GM19238 (cell line): Measurements from ENCODE around the gene GLYATL2.

Experiments used
- DNase-seq: peaks from one replicate; pipeline ENCODE4 v3.0.0; 2011; ENCODE audit warnings: low spot score; ENCODE audit not compliant: insufficient read length

Gene GLYATL2, protein sequence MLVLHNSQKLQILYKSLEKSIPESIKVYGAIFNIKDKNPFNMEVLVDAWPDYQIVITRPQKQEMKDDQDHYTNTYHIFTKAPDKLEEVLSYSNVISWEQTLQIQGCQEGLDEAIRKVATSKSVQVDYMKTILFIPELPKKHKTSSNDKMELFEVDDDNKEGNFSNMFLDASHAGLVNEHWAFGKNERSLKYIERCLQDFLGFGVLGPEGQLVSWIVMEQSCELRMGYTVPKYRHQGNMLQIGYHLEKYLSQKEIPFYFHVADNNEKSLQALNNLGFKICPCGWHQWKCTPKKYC

DNA sequence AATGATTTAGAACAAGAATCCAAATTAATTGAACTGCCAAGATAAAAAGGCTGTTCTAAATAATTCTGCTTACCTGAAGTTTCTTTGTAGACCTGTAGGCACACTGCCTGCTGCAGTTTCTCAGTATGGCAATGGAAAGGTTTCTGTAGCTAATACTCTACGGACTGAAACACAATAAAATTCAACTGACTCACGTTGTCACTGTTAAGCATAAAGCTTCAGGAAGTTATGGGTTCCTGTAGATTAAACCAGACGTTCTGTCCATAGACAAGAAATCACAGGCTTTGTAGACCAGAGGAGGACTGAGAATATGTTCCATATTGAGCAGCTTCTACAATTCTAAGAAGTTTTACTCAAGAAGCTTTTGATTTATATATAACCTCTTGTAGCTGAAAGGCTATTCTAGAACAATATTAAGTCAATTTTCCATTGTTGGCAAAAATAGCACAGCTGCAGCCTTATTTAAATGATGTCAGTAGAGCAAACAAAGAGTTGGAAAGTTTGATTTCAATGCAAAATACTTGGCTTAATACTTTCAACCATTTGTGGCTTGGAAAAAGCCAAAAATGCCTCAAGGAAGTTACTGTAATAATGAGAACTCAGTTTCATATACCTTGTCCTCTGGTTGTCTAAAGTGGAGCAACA, at the start of gene GLYATL2:
Gene GLYATL2, minus strand, starts transcription at position 344 of the 645 bp plus-strand sequence. CDS start 5,092 bp downstream, outside the sequence.
- DNase-seq, result no peak

DNA sequence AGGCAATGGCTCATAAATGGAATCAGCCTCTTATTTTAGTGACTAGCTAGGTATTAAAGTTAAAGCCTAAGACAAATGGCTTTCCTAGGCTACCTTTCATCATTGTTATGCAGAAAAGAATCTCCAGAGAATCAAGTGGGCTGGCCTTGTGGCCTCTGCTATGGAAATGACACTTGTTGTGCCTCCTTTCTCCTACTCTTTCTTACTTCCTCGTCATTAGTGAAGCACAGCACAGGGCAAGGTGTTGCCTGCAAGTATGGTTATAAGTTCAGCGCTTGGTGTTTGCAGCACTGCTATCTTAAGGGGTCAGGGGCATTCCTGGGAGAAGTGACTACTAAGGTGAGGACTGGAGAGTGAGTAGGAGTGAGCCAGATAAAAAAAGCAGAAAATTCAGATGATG, 49.4 kb upstream of the GLYATL2 start:
- DNase-seq, result no peak

DNA sequence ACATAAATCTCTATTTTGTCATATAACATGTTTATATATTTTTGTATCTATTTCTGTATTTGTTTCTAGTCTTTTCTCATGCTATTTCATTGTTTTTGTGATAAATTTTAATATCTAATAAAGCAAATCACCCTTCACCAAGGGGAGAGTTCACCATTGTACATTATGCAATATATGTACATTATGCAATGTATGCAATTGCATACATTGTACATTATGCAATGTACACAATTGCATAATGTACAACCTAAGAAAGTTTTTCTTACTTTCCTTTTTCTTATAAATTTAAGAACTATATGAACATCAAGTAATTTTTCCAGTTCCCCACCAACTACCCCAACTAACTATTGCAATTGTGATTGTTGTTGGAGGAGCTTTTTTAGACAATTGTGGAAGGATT, 44.1 kb upstream of the GLYATL2 start:
- DNase-seq, result no peak

DNA sequence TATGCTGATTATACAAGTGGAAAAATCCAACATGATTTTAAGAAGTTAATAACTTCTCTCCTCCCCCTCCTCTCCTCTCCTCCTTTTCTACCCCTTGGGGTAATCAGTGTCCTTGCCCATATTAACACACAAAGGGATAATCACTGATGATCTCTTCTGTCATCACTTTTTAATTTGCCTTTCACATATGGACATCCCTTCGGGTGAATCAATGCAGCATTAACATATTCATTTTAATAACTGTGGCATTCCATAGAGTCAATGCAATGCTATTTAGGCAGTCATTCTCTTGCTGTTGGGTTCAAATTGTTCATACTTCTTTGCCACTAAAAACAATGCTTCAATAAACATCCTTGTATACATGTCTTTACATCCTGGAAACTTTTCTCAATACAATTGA, 42.9 kb upstream of the GLYATL2 start:
- no peak for DNase-seq

DNA sequence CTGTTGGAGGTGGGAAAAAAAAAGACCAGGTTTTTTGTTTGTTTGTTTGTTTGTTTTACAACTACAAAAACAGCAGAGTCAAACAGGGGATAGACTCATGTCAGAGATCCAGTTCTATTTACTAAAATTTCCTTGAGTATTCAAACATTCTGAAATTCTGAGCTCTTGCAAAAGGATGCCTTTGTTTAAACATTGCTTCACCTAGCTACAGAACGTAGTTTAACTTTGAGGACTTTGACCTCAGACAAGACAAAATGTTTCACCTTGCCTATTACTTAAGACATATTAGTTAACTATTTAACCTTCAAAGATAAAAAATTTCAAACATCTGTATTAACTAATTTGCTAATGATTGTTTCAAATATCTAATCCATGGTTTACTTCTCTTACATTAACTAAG, 36.1 kb upstream of the GLYATL2 start:
- no peak for DNase-seq

DNA sequence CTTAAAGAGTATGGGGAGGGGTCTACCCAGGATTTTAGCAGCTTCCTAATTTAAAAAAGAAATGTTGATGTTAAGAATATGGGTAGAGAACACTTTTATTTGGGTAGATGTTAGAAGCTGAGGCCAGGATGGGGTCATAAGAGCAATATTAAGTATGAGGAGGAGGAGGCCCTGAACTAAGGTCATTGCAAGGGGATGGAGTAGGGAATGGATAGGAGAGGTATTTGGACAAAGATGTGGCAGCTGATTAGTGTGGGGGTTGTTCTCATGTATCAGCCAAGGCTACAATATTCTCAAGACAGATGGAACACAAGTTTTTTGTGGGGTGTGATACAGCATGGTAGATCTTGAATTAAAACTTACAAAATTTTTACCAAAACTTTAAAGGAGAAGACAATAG, 35.7 kb upstream of the GLYATL2 start:
- DNase-seq, result no peak

DNA sequence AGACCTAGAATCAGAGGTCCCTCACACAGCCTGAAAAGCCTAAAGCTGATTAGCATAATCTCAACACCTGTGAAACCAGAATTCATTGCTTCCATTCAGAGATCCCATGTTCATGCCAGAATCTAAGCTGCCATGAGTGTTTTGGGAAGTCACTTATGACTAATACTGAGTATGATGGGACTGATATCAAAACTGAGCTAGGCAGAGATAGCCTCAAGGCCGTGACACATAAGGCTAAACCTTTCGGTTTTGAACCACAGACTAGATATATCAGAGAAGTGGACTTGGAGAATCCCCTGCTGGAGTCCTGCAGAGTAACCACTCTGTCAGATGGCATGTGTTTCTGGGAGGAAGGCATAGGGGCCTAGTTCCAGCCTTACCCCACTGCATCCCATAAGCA, 23.1 kb upstream of the GLYATL2 start:
- DNase-seq, result no peak

DNA sequence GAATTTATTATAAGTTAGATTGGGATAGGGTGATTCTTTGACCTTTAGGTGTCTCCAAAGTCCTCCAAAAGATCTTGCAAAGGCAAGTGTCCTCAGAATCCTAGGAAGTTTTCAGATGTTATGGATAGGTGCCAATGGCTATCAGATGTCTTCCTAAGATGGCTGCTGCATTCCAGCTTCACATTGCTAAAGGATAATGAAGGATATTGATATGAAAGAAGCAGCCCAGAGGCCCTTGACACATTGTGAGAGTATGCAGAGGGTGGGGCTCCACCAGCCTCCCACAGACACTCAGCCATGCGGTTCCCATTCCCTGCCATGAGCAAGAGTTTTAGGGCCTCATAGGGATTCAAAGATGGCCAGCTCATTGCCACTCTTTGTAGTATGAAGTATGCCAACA, 22.3 kb upstream of the GLYATL2 start:
- DNase-seq, result no peak

DNA sequence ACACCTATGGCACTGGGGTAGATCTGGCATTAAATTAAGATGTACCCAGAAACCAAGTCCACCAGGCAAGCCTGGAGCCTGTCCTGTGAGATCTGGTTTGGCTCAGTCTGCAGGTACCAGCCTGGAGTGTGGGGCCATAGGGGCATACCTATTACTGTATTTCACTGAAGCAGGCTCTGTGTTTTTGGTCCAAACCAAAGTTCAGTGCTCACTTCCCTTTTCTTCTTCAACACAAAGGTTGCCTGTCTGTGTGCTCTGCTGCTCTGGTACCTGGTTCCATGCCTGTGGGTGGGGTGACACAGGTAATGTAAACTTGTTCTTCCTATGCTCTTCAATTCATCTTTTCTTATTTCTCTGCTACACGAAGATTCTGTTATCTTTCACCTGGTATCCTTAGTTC, 19.8 kb upstream of the GLYATL2 start:
- DNase-seq, result no peak

DNA sequence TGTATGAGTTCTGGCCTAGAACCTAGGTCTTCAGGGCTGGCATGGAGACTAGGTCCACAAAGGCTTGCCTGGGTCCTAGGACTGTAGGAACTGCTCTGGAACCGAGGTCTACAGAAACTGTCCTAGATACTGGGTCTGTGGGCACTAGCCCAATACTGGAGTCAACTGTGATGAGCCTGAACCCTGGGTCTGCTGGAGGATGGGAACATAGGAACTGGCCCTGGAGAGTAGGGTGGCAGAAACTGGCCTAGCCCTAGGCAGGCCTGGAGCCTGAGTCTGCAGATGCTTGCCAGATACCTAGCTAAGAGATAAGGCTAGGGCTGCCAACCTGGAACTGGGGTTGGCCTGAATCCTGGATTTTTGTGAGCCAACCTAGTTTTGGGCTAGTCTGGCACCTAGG, 19.2 kb upstream of the GLYATL2 start:
- DNase-seq, result no peak

DNA sequence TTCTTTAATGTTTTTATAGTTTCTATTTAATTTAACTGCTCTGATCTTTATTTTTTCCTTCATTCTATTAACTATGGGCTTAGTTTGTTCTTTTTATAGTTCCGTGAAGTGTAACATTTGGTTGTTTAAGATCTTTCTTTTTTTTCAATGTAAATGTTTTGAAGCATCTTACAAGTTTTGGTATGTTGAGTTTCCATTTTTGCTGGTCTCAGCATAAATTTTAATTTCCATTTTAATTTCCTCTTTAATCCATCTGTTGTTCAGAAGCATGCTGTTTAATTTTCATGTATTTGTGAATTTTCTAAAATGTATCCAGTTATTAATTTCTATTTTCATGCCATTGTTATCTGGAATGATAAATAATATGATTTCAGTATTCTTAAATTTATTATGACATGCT, 17.0 kb upstream of the GLYATL2 start:
- no peak for DNase-seq

DNA sequence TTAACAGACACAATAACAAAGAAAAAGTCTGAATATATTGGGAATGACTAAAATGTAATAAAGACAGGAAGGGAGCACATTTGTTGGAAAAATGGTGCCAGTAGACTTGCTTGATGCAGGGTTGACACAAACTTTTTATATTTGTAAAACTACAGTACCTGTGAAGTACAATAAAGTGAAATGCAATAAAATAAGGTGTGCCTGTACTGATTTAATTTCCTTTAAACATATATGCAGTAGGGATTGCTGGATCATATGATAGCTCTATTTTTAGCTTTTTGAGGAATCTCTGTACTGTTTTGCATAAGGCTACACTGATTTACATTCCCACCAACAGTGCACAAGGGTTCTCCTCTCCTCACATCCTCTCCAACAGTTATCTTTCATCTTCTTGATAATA, 12.3 kb upstream of the GLYATL2 start:
- no peak for DNase-seq

DNA sequence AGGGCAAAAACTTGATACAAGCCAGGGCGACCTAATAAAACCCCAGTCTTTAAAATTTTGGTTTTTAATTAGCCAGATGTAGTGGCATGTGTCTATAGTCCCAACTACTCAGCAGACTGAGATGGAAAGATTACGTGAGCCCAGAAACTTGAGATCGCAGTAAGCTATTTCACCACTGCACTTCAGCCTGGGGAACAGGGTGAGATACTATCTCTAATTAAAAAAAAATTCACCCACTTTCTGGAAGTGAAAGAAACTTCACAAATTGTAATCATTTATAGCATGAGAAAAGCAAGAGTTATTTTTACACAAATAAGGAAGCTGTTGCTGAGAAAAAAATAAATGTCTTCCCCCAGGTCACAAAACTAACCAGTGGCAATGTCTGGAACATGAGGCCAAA, 882 bp upstream of the GLYATL2 start:
- DNase-seq, result no peak

DNA sequence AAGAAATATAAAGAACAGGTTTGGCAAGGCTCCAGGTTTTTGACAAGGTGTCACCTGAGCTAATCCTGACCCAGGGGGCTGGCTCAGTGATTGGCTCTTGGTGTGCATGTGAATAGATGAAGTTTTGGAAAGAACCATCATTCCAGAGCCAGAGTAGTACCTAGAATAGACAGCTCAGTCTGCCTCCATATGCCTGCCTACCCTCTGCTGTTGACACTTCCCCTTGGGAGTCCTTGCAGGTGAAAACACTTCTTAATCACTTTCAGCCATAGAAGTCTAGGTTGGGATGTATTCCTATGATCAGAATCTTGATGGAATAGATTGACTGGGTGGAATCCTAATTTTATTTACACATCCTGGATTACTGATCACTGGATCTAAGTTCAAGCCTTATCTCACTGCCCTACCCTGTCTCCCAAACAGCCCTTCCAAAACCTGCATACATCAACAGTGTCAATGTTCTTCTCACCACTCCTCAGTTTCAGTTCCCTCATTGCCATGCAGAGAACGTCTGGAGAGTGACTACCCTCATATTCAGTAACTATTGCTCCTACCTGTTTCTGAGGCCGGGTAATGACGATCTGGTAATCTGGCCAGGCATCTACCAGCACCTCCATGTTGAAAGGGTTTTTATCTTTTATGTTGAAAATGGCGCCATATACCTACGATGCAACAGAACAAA, 6.7 kb downstream of the GLYATL2 start:
- no peak for DNase-seq

DNA sequence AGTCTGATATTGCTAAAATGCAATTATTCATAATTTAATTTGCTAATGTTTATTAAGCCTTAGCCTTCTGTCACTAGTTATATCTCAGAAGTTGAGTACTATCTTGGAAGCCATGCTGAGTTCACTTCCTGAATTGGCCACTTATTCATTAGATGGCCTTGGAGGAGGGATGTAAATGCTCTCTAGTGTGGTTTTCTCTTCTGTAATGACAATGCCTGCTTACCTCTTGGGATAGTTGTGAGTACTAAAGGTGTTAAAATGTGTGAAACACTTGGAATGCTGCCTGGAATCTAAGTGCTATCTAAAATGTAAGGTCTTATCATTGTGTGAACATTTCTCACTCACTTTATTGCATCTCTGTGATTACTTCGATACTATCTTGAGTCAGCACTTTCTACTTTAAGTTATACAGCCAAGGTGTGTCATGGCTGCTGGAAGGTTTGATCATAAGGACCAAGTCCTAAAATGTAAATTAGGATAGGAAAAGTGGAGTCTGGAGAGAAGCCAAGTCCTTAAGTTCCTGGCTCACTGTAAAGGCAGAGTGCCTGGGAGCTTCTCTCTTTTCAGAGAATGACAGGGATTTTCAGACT, 12.4 kb downstream of the GLYATL2 start:
- no peak for DNase-seq

DNA sequence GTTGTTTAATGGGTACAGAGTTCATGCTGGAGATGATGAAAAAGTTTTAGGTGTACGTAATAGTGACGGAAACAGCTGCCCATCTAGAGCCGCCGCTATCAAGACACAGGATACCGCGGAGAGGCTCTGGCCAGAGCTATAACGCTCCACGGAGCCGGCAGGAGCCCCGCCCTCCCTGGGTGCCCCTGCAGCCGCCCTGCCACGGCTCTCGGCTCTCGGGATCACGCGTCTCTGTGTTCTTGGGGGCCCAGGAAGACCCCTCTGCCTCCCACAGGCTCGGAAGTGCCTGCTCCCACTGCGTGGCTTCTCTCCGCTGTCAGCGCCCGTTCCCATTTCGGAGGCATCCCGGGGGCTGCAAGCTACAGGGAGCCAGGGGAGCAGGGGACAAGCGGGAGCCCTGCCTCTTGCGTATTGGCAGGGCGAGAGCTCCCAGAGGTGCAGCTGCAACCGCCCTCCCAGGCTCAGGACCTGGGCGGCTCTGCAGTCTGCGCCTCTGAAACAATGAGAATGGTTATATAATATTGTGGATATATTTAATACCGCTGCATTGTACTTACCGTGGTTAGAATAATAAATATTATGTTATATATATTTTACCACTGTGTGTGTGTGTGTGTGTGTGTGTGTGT, 13.7 kb downstream of the GLYATL2 start:
- DNase-seq, result no peak

DNA sequence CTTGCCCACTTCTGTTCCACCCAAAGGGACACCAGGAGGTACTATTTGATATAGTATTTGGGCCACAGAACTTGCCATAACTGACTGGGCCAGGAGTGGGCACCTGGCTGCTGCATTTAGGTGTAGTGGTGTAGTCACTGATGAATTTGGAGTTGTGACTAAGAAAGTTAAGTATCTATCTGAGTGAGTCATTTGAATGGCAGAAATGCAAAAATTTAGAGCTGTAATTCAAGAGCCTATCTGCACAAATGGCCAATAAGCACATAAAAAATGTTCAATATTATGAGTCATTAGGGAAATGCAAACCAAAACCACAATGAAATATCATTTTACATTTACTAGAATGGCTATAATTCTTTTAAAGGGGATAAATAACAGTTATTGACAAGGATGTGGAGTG, 14.7 kb downstream of the GLYATL2 start:
- DNase-seq, result no peak

DNA sequence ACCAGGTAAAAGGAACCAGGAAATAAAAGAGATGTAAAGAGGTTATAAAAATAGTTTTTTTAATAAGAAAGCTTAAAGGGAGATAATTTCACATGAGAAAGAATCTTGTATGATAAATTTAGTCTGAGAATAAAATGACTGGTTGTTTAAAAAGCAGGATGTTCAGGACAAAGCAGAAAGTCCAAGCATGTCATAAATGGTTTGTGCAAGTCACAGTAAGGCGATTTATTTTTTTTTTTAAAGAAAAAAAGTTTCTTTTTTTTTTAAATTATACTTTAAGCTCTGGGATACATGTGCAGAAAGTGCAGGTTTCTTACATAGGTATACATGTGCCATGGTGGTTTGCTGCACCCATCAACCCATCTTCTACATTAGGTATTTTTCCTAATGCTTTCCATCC, 30.8 kb downstream of the GLYATL2 start:
- no peak for DNase-seq

DNA sequence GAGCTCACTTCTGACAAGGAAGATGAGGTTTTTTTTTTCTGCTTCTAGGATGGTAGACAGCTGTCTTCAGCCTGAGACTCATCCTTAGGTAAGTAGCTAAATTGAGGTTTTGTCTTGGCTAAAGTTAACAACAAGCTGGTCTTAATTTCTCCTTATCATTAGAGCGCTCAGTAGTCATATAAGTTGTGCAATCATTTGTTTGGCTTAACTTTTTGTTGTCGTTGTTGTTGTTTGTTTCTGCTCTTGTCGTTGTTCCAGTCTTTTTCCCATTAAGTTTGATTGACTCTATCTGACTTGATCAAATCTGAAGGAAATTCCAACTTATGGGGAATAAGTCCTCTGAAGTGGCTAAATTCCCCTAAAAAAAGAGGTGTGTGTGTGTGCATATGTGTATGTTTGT, 33.0 kb downstream of the GLYATL2 start:
- no peak for DNase-seq

DNA sequence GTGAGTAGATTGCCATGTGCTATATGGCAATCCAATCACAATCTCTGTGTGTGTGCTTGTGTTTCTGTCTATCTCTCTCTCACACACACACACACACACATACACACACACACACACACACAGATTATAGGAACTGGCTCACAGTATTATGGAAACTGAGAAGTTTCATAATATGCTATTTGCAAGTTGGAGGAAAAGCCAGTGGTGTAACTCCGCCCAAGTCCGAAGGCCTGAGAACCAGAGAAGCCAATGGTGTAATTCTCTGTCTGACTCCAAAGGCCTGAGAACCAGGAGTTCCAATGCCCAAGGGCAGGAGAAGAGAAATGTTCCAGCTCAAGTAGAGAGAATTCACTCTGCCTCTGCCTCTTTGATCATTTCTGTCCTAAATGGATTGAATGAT, 37.2 kb downstream of the GLYATL2 start:
- no peak for DNase-seq

DNA sequence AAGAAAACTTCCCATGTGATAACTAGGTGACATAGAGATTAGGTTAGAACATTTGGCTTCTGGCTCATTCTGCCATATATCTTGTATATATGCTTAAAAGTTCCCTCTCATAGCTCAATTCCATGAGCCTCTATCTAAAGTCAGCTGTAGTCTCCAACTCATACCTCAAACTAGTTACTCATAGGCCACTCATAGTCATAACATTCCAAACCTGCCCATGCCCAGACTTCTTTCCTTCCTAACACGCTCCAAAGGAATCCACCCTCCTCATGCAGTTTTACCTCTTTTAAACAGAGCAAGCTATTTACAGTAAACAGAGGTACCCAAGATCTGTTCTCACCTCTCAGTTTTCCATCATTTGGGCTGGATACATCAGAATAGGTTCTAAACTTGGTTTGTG, 39.4 kb downstream of the GLYATL2 start:
- DNase-seq, result no peak

DNA sequence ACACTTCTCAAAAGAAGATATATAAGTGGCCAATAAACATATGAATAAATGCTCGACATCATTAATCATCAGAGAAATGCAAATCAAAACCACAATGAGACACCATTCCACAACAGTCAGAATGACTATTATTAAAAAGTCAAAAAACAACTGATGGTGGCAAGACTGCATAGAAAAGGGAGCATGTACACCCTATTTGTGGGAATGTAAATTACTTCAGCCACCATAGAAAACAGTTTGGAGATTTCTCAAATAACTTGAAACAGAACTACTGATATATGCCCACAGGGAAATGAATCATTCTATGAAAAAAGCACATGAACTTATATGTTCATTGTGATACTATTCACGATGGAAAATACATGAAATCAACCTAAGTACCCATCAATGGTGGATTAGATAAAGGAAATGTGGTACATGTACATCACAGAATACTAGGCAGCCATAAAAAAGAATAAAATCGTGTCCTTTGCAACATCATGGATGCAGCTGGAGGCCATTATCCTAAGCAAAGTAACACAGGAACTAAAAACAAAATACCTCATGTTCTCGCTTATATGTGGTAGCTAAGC, 42.4 kb downstream of the GLYATL2 start:
- no peak for DNase-seq
